NK-92 treated with Interleukin-12 subunit alpha and Interleukin-12 subunit beta, amount 100 ng/mL, for 24 hours (cell line): ENCODE results near the gene CKB.

Experiments used
- DNase-seq: peaks from one replicate; lab custom pipeline; 2025; lab: John Stamatoyannopoulos, UW

Gene CKB

DNA sequence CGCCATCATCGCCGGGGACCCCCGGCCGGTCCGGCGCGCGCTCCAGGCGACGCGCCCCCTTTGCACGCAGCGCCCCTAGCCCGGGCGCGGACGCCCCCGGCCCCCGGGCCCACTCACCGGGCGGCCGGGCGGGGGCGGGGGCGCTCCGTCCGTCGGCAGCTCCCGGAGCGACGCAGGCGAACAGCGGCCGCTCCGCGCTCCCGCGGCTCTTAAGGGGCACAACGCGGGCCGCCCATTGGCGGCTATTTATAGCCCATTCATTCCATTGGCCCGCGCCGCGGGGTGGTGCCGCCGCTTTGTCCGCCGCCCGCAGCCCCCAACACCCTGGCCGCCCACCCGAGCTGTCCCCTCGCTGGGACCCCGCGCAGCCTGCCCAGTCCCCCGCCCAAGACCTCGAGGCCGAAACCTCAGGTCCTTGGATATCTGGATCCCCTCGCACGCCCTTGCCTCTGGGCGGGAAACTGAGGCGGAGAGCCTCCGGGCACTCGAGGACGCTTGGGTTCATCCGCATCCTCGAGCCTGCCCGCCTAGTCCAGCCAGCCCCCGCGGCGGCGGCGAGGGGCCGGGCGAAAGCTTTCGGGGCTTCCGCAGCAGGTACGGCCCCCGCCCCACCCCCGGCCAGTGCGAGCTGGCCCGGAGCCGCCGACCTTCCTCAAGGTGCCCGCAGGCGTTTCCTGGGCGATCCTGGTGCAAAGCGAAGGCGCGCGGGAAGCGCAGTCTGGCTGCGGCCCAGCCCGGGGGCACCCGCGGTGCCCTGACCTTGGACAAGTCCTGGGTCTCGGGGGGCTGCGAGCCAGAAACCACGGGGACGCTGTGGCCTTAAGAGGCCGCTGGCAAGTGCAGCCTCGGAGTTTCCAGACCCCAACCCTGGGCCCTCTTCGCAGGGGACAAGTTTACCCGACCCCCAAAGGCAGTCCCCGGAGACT lies at the start of gene CKB:
Gene CKB (minus strand): TSS at position 182 of the 926 bp plus-strand sequence. CDS start 337 bp downstream, outside the sequence.
- no peak for DNase-seq

DNA sequence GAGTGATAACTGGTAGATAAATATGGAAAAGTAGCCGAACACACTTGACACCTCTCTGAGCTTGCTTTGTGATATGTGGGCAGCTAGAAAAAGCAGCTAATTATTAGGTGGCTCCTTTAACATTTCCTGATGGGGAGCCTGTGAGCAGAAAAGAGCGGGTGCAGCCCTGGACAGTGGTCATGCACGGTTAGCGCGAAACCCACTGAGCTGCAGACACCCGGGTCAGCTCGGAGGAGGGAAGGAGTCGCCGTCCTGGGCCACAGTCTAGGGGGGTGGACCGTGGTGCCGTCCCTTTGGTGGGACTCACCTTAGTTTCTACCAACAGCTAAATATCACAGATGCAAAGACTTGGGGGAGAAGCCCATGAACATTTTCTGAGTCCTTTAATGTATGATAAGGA lies 46.8 kb upstream of the CKB start:
- DNase-seq = no peak

DNA sequence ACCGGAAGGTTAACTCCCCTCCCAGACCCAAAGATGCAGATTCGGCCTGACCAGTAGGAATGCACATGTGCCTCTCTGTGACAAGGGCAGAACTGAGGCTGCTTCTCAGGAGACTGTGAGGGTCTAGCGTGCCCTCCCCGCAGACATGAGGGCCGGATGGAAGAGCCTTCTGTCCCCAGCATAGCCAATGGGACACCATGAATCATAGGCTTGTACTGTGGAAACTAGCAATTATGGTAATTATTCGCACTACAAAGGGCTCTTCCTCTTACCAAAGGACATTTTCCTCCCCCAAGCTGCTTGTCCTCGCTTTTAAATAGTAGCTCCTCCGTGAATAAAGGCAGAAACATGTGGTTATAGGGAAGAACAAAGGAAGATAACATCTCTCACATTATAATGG lies 46.3 kb upstream of the CKB start:
- no peak for DNase-seq

DNA sequence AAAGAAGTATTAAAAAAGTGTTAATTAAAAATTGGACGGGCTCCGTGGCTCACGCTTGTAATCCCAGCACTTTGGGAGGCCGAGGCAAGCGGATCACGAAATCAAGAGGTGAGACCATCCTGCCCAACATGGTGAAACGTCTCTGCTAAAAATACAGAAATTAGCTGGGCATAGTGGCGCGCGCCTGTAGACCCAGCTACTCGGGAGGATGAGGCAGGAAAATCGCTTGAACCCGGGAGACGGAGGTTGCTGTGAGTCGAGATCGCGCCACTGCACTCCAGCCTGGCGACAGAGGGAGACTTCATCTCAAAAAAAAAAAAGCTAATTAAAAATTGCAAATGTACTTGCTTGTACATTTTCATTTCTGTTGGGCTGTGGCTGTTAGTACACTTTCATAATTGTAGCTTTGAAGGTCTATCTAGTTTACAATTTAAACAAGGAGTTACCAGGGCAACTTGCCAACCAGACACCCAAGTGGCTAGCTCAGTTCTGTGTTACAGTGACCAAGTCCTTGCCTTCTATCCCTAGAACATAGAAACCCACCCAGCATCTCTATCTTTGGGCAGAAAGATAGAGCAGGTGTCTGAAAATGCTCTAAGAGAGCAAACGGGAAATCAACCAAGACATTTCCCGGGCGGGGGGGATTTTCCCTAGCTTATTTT lies 41.3 kb upstream of the CKB start:
- no peak for DNase-seq

DNA sequence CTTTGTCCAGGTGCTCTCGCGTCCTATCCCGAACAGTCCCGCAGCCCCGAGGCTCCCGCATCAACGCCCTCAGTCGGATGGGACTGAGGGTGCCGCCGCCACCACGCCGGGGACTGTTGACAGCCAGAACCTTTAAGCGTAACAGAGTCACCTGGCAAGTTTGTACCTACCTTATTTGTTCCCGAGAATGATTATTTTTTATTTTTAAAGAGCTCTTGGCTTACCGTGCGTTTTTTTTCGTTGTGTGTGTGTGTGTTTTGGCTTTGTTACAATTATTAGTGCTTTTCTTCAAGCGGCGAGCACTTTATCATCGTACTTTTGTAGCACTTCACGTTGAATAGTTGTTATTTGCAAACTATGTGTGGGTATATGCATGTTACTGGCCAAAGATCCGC lies 40.6 kb upstream of the CKB start:
- no peak for DNase-seq

DNA sequence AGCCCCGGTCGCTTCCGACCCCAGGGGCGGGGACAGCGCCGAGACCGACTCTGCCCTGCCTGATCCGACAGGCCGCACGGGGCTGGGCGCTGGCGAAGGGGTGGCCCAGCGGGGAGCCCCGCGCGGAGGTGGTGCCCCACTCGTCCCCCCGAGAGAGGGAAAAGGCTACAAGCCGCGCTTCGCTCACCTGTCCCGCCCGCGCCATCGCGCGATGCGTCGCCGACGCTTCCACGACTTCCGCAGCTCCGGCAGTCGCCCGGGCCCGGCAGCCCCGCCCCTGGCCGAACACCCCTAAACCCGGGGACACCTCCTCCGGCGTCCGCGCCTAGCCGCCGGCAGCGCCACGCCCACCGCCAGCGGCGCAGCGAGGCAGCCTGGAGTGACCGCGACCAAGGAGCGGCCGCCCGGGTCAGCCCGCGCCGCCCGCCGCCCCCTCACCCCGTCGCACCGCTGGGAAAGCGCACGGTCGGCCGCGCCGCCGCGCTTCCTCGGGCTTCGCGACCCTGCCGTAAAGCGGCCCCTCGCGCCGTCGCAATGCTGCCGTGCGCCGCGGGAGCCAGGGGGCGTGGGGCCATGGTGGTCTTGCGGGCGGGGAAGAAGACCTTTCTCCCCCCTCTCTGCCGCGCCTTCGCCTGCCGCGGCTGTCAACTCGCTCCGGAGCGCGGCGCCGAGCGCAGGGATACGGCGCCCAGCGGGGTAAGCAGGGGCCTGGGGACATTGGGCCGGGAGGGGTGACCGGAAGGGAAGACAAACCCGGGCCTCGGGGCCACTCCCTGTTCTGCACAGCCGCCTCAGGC lies 40.0 kb upstream of the CKB start, which contains the start of the genes BAG5 and COA8:
Gene BAG5 (minus strand): TSS at position 229 of the 797 bp plus-strand sequence. CDS start 1,493 bp downstream, outside the sequence.
Gene COA8 (plus strand): TSS at position 532 of the 797 bp plus-strand sequence. CDS start 42 bp downstream, at position 574.
- peak; percentile 85 for DNase-seq

DNA sequence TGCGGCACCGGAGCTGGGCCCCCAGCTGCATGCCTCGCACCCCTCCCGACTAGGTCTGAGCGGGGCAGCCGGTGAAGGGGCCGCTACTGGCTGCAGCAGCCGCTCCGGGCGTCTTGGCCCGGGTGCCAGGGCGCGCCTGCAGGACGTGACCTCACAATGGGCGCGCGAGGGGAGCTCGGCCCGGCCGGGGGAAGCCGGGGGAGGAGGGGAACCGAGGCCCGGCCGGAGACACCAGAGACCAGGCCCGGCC lies 39.5 kb upstream of the CKB start:
- DNase-seq = peak; percentile 66

DNA sequence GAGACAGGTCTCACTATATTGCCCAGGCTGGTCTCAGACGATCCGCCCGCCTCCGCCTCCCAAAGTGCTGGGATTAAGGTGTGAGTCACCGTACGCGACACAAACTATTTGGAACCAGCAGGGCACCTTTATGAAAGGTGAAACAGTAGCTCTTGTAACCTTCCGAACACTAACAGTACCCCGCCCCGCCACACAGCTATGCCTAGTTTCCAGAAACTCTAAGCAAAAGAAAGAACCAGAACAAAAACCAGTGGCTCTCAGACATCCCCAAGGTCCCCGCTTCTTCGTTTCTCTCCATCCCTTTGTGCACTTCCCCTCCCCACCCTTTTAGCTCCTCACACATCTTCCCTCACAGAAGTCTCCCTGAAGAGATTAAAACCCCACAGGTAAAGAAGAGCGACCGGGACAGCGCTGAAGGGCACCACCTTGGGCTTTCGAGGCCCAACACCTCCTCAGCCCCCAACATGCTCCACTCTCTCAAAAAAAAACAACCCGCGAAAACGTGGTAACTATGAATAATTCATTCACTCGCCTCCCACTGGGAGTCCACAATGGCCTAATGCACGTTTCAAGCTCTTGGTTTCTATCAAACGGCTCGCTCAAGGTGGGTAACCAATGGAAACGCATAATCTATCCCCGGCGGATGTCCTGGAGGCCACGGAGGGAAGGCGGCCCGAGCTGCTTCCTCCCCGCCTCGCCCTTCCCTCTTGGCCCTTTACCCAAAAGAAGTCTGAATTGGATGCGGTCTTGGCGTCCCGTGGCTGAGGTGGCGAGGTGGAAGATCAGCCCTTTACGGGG lies 39.0 kb upstream of the CKB start:
- no peak for DNase-seq

DNA sequence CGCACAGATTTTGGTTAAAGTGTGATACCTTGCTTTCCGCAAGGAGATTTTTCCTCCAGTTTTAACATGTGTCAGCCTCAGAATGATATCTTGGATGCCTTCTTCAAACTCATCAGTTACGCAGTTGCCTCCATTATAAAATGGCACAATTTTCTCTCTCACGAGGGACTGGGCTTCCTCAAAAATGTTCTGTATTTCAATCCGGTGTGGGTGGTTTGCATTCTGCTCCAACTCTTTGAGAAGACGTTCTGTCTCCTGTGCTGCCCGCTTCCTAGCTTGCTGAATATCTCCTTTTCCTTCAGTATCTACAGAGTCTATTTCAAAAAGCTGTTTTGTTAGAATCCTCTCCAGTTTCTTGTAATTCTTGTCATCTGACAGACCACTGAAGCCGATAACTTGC lies 38.1 kb upstream of the CKB start:
- no peak for DNase-seq

DNA sequence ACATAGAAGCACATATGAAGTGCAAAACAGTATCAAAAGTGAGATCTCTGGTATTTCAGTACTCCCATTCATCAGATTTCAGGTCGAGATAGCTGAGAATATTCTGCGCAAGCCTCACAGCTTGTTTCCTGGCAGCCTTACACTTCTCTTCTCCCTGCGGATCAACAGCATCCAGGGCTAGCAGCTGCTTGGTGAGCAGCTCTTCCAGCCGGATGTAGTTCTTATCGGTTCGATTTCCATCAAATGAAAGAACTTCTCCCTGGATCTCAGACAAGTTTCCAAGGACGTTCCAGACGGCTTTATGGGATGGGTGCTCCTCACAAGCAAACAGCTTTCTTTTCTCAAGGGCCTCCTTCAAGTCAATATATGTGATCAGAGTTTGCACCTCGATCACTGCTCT lies 37.1 kb upstream of the CKB start:
- no peak for DNase-seq

DNA sequence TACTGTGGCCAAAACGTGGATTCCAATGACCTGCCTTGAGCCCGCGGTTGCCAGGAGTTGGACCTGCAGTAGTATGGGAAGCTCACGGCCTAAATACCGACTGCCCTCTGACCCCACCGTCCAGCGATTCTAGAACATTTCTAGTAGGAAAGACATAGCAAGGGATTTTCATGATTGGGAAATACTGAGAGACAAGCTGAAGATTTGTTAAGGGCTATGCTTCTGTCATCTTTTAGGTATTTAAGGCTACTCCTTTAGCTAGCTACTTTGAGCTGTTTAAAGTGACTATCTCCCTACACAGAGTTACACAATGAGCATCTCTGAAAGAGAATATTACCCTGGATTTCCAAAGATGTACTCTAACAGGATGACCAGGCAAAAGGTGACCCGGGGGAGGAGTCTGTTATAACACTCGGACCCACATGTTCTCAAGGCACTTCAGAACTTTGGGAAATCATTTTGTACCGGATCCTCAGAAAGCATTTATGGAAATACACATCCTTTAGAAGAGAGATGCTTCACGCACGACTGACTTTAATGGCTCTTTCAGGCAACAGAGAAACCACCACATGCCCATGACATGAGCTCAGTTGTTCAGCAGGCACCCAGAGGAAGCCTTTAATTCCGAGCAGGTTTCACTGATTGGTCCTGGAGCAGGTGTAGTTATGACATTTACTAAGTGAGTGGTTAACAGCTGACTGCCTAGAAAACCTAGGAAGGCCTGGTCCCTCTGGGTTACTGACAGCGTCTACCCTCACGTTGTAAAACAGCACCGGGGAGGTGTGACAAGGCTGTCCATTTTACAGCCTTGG lies 35.6 kb upstream of the CKB start:
- DNase-seq = no peak

DNA sequence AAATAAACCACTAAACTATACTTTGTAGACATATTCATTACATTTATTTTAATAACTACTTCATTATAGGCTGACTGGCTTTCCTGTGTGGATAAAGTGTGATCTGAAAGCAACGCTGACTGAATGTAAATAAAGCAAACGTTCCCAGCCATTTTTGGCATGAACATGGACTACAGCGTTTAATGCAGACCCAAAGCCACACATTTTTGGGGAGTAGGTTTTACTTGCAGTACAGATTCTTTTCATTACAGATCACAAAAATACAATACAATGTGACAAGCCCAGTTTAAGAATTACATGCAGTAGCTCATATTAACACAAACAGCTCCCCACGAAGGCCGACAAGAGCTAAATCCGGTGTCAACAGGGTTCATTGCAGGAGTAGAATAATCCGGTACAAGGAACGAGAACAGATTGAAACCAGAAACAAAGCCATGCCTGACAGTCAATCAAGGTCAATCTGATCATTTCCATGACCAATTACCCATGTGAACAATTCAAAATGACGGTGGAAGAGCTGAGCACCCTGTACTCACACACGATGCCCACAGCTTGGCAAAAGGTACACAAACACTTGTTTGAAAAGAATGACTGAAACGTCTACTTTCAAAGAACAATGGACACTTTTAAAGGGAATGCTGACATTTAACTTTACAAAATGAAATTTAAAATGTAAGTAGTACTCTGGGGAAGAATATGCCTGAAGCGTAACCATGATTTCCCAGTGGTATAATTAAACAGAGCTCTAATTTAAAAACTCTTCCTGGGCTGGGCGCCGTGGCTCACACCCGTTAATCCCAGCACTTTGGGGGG lies 34.5 kb upstream of the CKB start:
- no peak for DNase-seq

DNA sequence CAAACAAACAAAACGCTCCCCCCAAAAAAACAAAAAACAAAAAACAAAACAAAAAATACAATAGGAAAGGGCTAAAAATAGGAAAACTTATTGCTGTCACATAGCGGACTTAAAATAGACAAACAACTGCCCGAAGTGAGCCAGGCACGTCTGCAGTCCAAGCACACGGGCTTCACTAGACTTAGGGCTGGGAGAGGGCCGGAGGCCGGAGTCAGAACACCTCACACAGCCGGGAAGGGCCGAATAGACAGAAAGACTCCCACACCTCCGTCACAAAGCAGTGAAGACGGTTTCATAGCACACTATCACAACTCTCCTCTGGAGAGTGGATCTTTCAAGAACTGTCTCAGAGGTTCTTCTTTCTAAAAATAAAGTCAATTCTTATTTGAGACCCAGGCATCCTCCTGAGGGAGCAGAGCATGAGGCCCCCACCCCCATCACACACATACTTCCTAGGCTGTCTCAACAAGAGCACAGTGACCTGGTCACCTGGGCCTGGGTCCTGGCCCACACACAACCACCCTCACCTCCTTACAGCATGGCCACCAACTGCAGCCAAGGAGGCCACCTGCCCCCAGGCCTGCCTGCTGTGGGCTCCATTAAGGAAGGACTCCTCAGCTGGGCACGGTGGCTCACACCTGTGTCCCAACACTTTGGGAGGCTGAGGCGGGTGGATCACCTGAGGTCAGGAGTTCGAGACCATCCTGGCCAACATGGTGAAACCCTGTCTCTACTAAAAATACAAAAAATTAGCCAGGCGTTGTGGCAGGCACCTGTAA lies 33.1 kb upstream of the CKB start:
- no peak for DNase-seq

DNA sequence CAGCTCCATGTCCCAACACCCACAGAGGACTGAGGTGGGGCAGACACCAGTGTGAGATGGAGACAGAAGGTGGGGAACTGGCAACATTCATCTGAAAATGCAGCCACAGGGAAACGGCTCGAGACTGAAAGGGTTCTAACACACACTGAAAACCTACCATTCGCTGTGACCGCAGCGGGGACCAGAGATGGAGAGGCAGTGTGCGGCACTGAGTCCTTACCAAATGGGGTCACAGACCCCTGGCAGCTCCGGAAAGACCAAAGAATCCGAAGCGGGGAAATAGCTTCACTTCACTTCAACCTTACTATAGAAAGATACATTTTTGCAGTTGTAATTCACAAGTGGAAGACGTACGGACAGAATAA lies 30.2 kb upstream of the CKB start:
- DNase-seq = no peak

DNA sequence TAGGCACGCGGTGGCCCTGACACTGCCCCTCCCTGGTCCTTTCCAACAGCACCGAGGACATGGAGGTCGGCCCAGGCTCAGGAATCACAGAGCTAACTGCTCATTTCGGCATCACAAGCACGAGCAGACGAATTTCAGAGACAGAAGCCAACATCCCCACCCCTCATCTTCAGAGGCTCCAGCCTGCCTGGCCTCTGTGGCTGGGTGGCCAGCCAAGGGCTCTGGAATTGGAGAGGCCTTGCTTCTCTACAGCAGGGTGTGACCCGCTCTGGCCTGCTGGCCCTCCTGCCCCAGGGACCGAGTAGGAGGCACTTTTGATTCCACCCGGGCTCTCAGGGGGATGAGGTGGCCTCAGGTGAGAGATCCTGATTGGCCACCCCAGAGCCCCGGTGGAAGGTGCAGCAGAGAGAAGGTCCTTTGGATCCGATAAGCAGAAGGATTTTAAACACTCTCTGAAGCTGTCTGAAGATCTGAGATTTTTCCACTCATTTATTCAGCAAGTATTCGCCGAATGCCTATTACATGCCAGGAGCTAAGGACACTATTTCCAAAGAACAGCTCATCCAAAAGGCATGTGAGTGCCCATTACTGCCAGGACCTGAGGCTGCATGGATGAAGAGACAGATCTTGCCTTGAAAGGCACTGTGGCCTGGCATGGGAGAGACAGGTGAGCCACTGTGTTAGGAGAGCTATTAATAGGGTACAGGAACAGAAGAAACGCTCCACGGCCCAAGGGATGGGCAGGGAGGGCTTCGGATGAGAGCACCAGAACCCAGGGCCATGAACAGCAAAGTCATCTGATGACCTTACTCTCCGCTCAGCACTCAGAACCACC lies 29.6 kb upstream of the CKB start:
- DNase-seq = no peak

DNA sequence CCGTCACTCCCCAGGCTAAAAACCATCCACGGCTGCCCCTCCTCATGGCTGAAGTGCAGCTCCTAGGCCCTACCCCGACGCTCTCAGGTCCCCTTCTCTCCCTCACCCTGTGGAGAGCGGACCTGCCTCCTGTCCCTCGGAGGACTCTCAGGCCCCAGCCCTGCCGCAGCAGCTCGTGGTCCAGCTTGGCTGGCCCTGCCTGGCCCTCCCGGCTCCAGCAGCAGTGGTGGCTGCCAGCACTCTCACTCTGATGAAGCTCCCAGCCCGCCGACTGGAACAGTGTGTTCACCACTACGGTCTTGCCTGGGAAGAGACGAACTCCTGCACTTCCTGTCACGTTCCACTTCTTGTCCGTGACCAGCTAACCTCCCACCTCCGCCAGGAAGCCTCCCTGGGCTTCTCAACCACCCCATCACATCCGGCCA lies 28.7 kb upstream of the CKB start:
- no peak for DNase-seq

DNA sequence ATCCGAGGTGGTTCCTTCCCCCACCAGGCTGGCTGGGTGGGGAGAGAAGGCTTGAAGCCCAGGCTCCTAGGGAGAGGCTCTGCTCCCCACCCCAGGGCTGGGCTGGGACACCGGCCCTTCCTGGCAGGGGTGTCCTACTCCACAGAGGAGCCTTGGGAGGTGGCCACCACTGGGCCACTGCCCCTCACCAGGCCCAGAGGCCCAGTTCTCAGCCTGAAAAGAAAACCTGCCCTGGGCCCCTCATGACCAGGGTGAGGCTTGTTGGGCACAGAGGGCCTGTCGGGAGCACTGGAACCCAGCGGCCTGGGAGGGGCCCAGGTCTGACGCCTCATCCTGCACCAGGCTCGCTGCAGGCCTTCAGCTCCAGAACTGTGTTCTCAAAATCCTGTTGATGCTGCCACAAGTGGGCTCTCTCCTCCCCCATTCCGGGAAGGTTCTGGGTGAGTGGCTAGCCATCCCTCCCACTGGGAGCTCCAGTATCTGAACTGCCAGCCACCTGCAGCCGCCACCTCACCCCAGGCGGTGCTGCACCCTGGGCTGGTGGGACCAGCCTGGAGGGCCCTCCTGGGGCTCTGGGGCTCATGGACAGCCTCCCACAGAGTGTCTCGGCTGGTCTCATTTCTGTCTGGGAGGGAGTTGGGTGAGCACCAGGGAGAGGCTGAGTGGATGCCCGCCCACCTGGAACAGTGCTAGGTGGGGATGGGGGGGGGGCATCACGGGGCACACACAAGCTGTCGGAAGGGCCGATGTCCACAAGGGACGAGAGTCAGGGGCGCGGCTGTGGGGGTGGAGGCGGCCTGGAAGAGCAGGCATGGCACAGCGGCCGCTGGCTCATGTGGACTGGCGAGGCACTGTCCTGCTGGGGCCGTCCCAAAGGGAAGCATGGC lies 28.1 kb upstream of the CKB start:
- no peak for DNase-seq
